DOHH2 (cell line): Measurements from ENCODE around the gene LCN9.

ENCODE experiments used
- EZH2phosphoT487 ChIP-seq: fragments of 200-600 bp; sonication (generic); IDR thresholded peaks from 2 replicates; pipeline ENCODE4 v1.6.1; 2017; ENCODE audit warnings: borderline replicate concordance, mild to moderate bottlenecking, antibody characterized with exemption, low read length, moderate library complexity, mixed read lengths
- TF ChIP-seq, protein P1 (sequence below): fragments of 200-600 bp; sonication (generic); IDR thresholded peaks from one replicate; pipeline ENCODE4 v1.5.1; 2014; ENCODE audit warnings: antibody characterized with exemption, mild to moderate bottlenecking, low read depth, low read length; ENCODE audit not compliant: poor library complexity, severe bottlenecking

DNA sequence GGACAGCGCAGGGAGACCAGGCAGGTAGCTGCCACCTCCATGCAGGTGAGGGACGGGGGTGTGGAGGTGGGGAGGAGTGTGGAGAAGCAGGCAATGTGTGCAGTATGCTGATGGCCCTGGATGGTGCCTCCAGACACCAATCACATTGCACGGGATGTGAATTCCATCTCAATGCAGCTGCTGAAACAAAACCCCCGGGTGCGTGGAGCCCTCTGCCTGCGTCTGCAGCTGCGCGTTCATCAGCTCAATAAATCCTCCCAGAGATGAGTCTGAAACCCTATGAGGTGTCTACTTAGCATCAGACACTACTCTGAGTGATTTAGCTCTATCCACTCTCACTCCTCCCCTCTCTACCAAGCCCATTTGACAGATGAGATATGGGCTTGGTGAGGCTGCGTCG, 25.9 kb downstream of the LCN9 start:
- TF ChIP-seq, protein P1, sequence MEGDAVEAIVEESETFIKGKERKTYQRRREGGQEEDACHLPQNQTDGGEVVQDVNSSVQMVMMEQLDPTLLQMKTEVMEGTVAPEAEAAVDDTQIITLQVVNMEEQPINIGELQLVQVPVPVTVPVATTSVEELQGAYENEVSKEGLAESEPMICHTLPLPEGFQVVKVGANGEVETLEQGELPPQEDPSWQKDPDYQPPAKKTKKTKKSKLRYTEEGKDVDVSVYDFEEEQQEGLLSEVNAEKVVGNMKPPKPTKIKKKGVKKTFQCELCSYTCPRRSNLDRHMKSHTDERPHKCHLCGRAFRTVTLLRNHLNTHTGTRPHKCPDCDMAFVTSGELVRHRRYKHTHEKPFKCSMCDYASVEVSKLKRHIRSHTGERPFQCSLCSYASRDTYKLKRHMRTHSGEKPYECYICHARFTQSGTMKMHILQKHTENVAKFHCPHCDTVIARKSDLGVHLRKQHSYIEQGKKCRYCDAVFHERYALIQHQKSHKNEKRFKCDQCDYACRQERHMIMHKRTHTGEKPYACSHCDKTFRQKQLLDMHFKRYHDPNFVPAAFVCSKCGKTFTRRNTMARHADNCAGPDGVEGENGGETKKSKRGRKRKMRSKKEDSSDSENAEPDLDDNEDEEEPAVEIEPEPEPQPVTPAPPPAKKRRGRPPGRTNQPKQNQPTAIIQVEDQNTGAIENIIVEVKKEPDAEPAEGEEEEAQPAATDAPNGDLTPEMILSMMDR: no peak
- TF ChIP-seq EZH2phosphoT487: no peak
